NCI-H524 (cell line): Measurements from ENCODE around the gene ZNF441.
"Not testable (repeated sequence)": the region's sequence is repeated elsewhere in the genome, so short reads cannot be mapped to it uniquely, and the experiment has no call there.

Source experiments
- DNase-seq, 2 experiments: peaks; one replicate each; lab custom pipeline; 2025; lab: John Stamatoyannopoulos, UW

Gene ZNF441

GRCh38 chr19:11780431-11781020, 13.7 kb downstream of the ZNF441 start:
- DNase-seq: no peak

- DNase-seq: no peak
These were observed 14.7 kb downstream of the ZNF441 start for GRCh38 chr19:11781295-11782057.

- DNase-seq: no peak
These were observed 17.0 kb downstream of the ZNF441 start for GRCh38 chr19:11783767-11784166.

GRCh38 chr19:11784356-11784755, 17.6 kb downstream of the ZNF441 start:
- DNase-seq: no peak

GRCh38 chr19:11787536-11787935, 20.7 kb downstream of the ZNF441 start:
- no peak for DNase-seq

GRCh38 chr19:11792942-11793341, 26.1 kb downstream of the ZNF441 start:
- no peak for DNase-seq

- peak; percentile 92 to 98 for DNase-seq
These were observed 30.7 kb downstream of the ZNF441 start for GRCh38 chr19:11797491-11797890.

- DNase-seq: peak; percentile 94 to 99
These were observed 31.9 kb downstream of the ZNF441 start, which contains the start of gene ZNF491 for GRCh38 chr19:11798391-11799330. TSS of gene ZNF491 (plus strand) at chr19:11798523. CDS start at chr19:11805954, 7,431 bp downstream.

GRCh38 chr19:11806354-11807098, 39.7 kb downstream of the ZNF441 start:
- DNase-seq: no peak

GRCh38 chr19:11807099-11807380, 40.2 kb downstream of the ZNF441 start:
- no peak for DNase-seq

GRCh38 chr19:11813703-11814028, 46.9 kb downstream of the ZNF441 start:
- DNase-seq: peak; percentile 60 to 70

GRCh38 chr19:11814029-11814699, 47.4 kb downstream of the ZNF441 start, which contains the start of gene ZNF440:
TSS of gene ZNF440 (plus strand) at chr19:11814273. CDS start at chr19:11814448, 175 bp downstream.
- peak; percentile 85 to 95 for DNase-seq

GRCh38 chr19:11814700-11815035, 47.9 kb downstream of the ZNF441 start:
- DNase-seq: no peak

- no peak for DNase-seq
These were observed 54.8 kb downstream of the ZNF441 start for GRCh38 chr19:11821474-11822109.

GRCh38 chr19:11828957-11829876, 62.4 kb downstream of the ZNF441 start:
- DNase-seq: not testable (repeated sequence)

- no peak for DNase-seq
These were observed 65.6 kb downstream of the ZNF441 start for GRCh38 chr19:11832253-11832912.

- no peak for DNase-seq
These were observed 66.7 kb downstream of the ZNF441 start for GRCh38 chr19:11833541-11833940.
